Natural killer cell (primary cell): ENCODE measurements around the gene CFAP77. TPM values are rescaled to one million over a fixed set of nuclear protein-coding genes. Genes with fewer than 3 reads are reported as not detected.

Experiments used
- ATAC-seq, 3 donors: fragments of 150-1000 bp in 2 of 3; fragments of 200-7000 bp in 1 of 3; cut with Tn5 transposase; 1 replicate in 1 of 3; 2 replicates in 2 of 3; pipeline ENCODE4 v1.10.0; 2021; ENCODE audit warnings: mild to moderate bottlenecking in 2 of 3, moderate library complexity in 2 of 3
- DNase-seq, 2 donors: peaks; one replicate each; pipeline versions ENCODE4 v3.0.0 to v3.0.0-alpha.2; 2013 to 2021; ENCODE audit warnings: mixed read lengths in 1 of 2
- H3K27ac ChIP-seq: one replicate; pipeline ENCODE4 v1.5.1; 2013; ENCODE audit warnings: mild to moderate bottlenecking, low read length
- H3K27me3 ChIP-seq: one replicate; pipeline ENCODE4 v1.6.1; 2013; ENCODE audit warnings: low read length; ENCODE audit not compliant: control insufficient read depth, insufficient read depth
- H3K36me3 ChIP-seq: one replicate; pipeline ENCODE4 v1.6.1; 2013; ENCODE audit warnings: low read length; ENCODE audit not compliant: control insufficient read depth, insufficient read depth
- H3K4me1 ChIP-seq: one replicate; pipeline ENCODE4 v1.6.1; 2013; ENCODE audit warnings: low read length; ENCODE audit not compliant: control insufficient read depth, insufficient read depth
- H3K4me3 ChIP-seq: one replicate; pipeline ENCODE4 v1.5.1; 2013; ENCODE audit warnings: low read length
- H3K9me3 ChIP-seq: one replicate; pipeline ENCODE4 v1.6.1; 2013; ENCODE audit warnings: low read length; ENCODE audit not compliant: control insufficient read depth, insufficient read depth
- H3K27ac Mint-ChIP-seq, 2 donors: one replicate each; pipeline ENCODE4 v1.8.0; 2022; ENCODE audit warnings: mild to moderate bottlenecking in 2 of 2, mixed read lengths in 2 of 2, moderate library complexity in 1 of 2
- H3K27me3 Mint-ChIP-seq, 2 donors: one replicate each; pipeline ENCODE4 v1.8.0; 2022; ENCODE audit warnings: low read depth in 2 of 2, mixed read lengths in 2 of 2
- H3K36me3 Mint-ChIP-seq: one replicate; pipeline ENCODE4 v1.8.0; 2022; ENCODE audit warnings: mixed read lengths
- H3K4me1 Mint-ChIP-seq, 2 donors: one replicate each; pipeline ENCODE4 v1.8.0; 2022; ENCODE audit warnings: mixed read lengths in 2 of 2
- H3K4me3 Mint-ChIP-seq: one replicate; pipeline ENCODE4 v1.8.0; 2022; ENCODE audit warnings: mild to moderate bottlenecking, moderate library complexity, mixed read lengths
- H3K9me3 Mint-ChIP-seq, 2 donors: one replicate each; pipeline ENCODE4 v1.8.0; 2022; ENCODE audit warnings: mixed read lengths in 2 of 2
- CTCF ChIP-seq: fragments of 200-600 bp; IDR thresholded peaks from one replicate; pipeline ENCODE4 v1.8.0; 2022; ENCODE audit warnings: antibody characterized with exemption
- WGBS: methylation state at CpG from one replicate; pipeline ENCODE4 v1.1.7; 2013; ENCODE audit warnings: missing lambda C conversion rate; ENCODE audit not compliant: insufficient coverage; 5-methylcytosine and 5-hydroxymethylcytosine counted together
- intact Hi-C: fragments of 100-400 bp; cut with micrococcal nuclease; formaldehyde crosslinking; loops from one replicate; pipeline ENCODE4 v1.14.2; 2022
- total RNA-seq, 4 donors: library from RNA; stranded (reverse); fragments of 120-200 nt in 1 of 4; gene quantifications; one replicate each; pipeline versions ENCODE4 v1.2.3 to v1.2.4, GENCODE V29; 2013 to 2022

The CFAP77 gene
- total RNA-seq, 3 donors from 2014 or later (not counting 1 experiment from before 2014, with no cell fraction given), result not detected

DNA sequence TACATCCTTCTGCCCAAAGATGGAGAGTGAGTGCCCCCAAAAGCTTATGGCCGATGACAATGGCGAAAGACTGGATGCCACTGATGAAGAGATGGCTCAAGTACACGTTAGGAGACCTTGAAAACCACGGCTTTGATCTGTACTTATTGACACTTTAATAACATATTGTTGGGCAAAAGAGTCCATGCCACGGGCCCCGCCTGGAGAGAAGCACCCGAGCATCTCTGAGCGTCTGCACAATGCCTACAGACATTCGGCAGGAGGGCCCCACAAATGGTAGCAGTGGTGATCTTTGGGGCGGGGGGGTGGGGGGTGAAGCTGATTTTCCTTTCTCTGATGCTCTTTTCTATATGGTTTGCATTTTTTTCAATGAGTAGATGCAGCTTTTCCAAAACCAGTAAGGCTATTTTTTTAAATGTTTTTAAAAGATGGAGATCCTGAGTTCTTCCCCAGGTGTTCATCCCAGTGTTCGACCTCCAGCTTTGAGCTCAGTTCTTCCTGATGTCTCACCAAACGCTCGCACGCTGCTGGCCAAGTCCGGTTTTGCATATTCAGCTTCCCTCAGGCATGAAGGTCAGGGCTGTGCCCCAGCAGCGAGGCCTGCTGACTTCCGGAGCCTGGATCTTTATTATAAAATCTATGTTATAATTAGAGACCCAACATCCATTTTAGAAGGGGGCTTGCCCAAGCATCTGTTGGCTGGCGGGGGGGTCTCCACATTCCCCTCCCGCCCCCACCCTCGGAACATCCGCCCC is 138.1 kb downstream of the CFAP77 start:
- no peak for DNase-seq
- intact Hi-C loops, result no loop called here
- no peak overlapping the region for H3K4me3 Mint-ChIP-seq
- Histone ChIP-seq H3K4me1 (peaks cover 7% of the 10 kb centered on the region), H3K4me3 (no peak overlapping the region), H3K27me3 (peaks cover 10% of the 10 kb centered on the region), H3K36me3 (no peaks in the 10 kb centered on the region), H3K27ac (no peak overlapping the region), H3K9me3 (no peaks in the 10 kb centered on the region)
- peaks cover 21 to 36% of the 10 kb centered on the region in 2 donors for H3K27me3 Mint-ChIP-seq
- H3K9me3 Mint-ChIP-seq, result no peaks in the 10 kb centered on the region
- H3K4me1 Mint-ChIP-seq, result peaks cover 0 to 4% of the 10 kb centered on the region in 2 donors
- no peak for ATAC-seq
- no peaks in the 10 kb centered on the region for H3K36me3 Mint-ChIP-seq
- no peak for TF ChIP-seq CTCF
- H3K27ac Mint-ChIP-seq, result no peak overlapping the region
- WGBS, result 89% methylated on average over 20 of the region's 21 CpGs

GRCh38 chr9:132548751-132549640 is 139.0 kb downstream of the CFAP77 start:
- Mint-ChIP-seq H3K4me3 (no peak overlapping the region), H3K9me3 (no peaks in the 10 kb centered on the region), H3K4me1 (peaks cover 0 to 4% of the 10 kb centered on the region in 2 donors), H3K27ac (no peak overlapping the region), H3K36me3 (no peaks in the 10 kb centered on the region), H3K27me3 (peaks cover 21 to 36% of the 10 kb centered on the region in 2 donors)
- 80% methylated on average over 17 of the region's 17 CpGs for whole genome bisulfite sequencing
- Histone ChIP-seq H3K27me3 (peaks cover 10% of the 10 kb centered on the region), H3K27ac (no peak overlapping the region), H3K9me3 (no peaks in the 10 kb centered on the region), H3K4me3 (no peak overlapping the region), H3K4me1 (peaks cover 7% of the 10 kb centered on the region), H3K36me3 (no peaks in the 10 kb centered on the region)
- TF ChIP-seq CTCF, result no peak
- intact Hi-C loops, result no loop called here
- DNase-seq (no peak), ATAC-seq (no peak)

- Histone ChIP-seq H3K4me1 (no peaks in the 10 kb centered on the region), H3K9me3 (no peaks in the 10 kb centered on the region), H3K27me3 (peaks cover 3% of the 10 kb centered on the region), H3K27ac (no peak overlapping the region), H3K4me3 (no peak overlapping the region), H3K36me3 (no peaks in the 10 kb centered on the region)
- WGBS, result 88% methylated on average over 13 of the region's 13 CpGs
- no peak for TF ChIP-seq CTCF
- H3K9me3 Mint-ChIP-seq, result no peaks in the 10 kb centered on the region
- DNase-seq (no peak), ATAC-seq (no peak)
- peaks cover 0 to under 1% of the 10 kb centered on the region in 2 donors for H3K4me1 Mint-ChIP-seq
- no peak overlapping the region for H3K4me3 Mint-ChIP-seq
- H3K27me3 Mint-ChIP-seq, result peaks cover 23 to 39% of the 10 kb centered on the region in 2 donors
- intact Hi-C loops, result no loop called here
- H3K36me3 Mint-ChIP-seq, result no peaks in the 10 kb centered on the region
- no peak overlapping the region for H3K27ac Mint-ChIP-seq
Measured at GRCh38 chr9:132551556-132551955, 141.5 kb downstream of the CFAP77 start.
